H9 (cell line): ENCODE data around the gene RAB17. TPM values are rescaled to one million over a fixed set of nuclear protein-coding genes. Genes with fewer than 3 reads are reported as not detected.

Experiments
- DNase-seq: peaks from one replicate; pipeline ENCODE4 v3.0.0-alpha.2; 2017
- H2AFZ ChIP-seq: one replicate; pipeline ENCODE4 v1.6.1; 2013; ENCODE audit warnings: mild to moderate bottlenecking, low read length, control low read depth, moderate library complexity
- H2AK5ac ChIP-seq: 2 replicates; pipeline ENCODE4 v1.6.1; 2013; ENCODE audit warnings: low read length, control low read depth, mixed read lengths; ENCODE audit not compliant: insufficient read length
- H2BK120ac ChIP-seq: one replicate; pipeline ENCODE4 v1.6.1; 2013; ENCODE audit warnings: low read depth, mild to moderate bottlenecking, low read length, control low read depth, inconsistent platforms; ENCODE audit not compliant: poor library complexity, severe bottlenecking
- H2BK12ac ChIP-seq: 2 replicates; pipeline ENCODE4 v1.6.1; 2013; ENCODE audit warnings: low read length, control low read depth, mixed read lengths, low read depth; ENCODE audit not compliant: insufficient read length
- H2BK15ac ChIP-seq: 2 replicates; pipeline ENCODE4 v1.6.1; 2013; ENCODE audit warnings: low read depth, low read length, control low read depth
- H2BK20ac ChIP-seq: one replicate; pipeline ENCODE4 v1.6.1; 2013; ENCODE audit warnings: low read depth, mild to moderate bottlenecking, low read length, control low read depth, inconsistent platforms; ENCODE audit not compliant: poor library complexity, severe bottlenecking
- H2BK5ac ChIP-seq: 2 replicates; pipeline ENCODE4 v1.6.1; 2013; ENCODE audit warnings: low read length, control low read depth, mixed read lengths; ENCODE audit not compliant: insufficient read length
- H3K14ac ChIP-seq: 2 replicates; pipeline ENCODE4 v1.6.1; 2013; ENCODE audit warnings: low read length, control low read depth; ENCODE audit not compliant: insufficient read depth
- H3K18ac ChIP-seq: 2 replicates; pipeline ENCODE4 v1.6.1; 2013; ENCODE audit warnings: low read depth, mild to moderate bottlenecking, mixed read lengths, low read length, control low read depth; ENCODE audit not compliant: insufficient read length
- H3K23ac ChIP-seq: 2 replicates; pipeline ENCODE4 v1.6.1; 2013; ENCODE audit warnings: low read length, control low read depth, mixed read lengths, low read depth; ENCODE audit not compliant: insufficient read length
- H3K23me2 ChIP-seq: 2 replicates; pipeline ENCODE4 v1.6.1; 2013; ENCODE audit warnings: low read depth, mild to moderate bottlenecking, mixed read lengths, low read length, control low read depth; ENCODE audit not compliant: insufficient read length, poor library complexity, severe bottlenecking
- H3K27ac ChIP-seq: 2 replicates; pipeline ENCODE4 v1.5.1; 2013; ENCODE audit warnings: low read length, control low read depth, mixed read lengths, low read depth; ENCODE audit not compliant: insufficient read length
- H3K27me3 ChIP-seq: 2 replicates; pipeline ENCODE4 v1.6.1; 2013; ENCODE audit warnings: low read length, control low read depth, inconsistent platforms; ENCODE audit not compliant: insufficient read depth
- H3K4ac ChIP-seq: 2 replicates; pipeline ENCODE4 v1.6.1; 2013; ENCODE audit warnings: low read depth, mild to moderate bottlenecking, control low read depth, inconsistent platforms, low read length, moderate library complexity
- H3K4me1 ChIP-seq: 2 replicates; pipeline ENCODE4 v1.6.1; 2013; ENCODE audit warnings: low read length, control low read depth, inconsistent platforms; ENCODE audit not compliant: insufficient read depth
- H3K4me2 ChIP-seq: 2 replicates; pipeline ENCODE4 v1.6.1; 2013; ENCODE audit warnings: low read length, control low read depth, mixed read lengths; ENCODE audit not compliant: insufficient read length, insufficient read depth
- H3K56ac ChIP-seq: 2 replicates; pipeline ENCODE4 v1.6.1; 2013; ENCODE audit warnings: low read depth, mild to moderate bottlenecking, mixed read lengths, low read length, control low read depth; ENCODE audit not compliant: insufficient read length
- H3K79me1 ChIP-seq: 2 replicates; pipeline ENCODE4 v1.6.1; 2013; ENCODE audit warnings: low read depth, mild to moderate bottlenecking, moderate library complexity, low read length, control low read depth, inconsistent platforms; ENCODE audit not compliant: insufficient read depth, poor library complexity, severe bottlenecking
- H3K79me2 ChIP-seq: 2 replicates; pipeline ENCODE4 v1.6.1; 2013; ENCODE audit warnings: low read length, control low read depth, inconsistent platforms; ENCODE audit not compliant: insufficient read depth
- H3K9ac ChIP-seq: 2 replicates; pipeline ENCODE4 v1.6.1; 2013; ENCODE audit warnings: low read length, control low read depth, mixed read lengths; ENCODE audit not compliant: insufficient read length; ENCODE audit errors: extremely low read depth
- H3K9me3 ChIP-seq: one replicate; pipeline ENCODE4 v1.6.1; 2013; ENCODE audit warnings: low read depth, low read length, inconsistent platforms; ENCODE audit not compliant: control insufficient read depth
- H3T11ph ChIP-seq: one replicate; pipeline ENCODE4 v1.6.1; 2013; ENCODE audit warnings: mild to moderate bottlenecking, low read length, control low read depth, inconsistent platforms
- H4K20me1 ChIP-seq: one replicate; pipeline ENCODE4 v1.6.1; 2013; ENCODE audit not compliant: control insufficient read depth, insufficient read length, insufficient read depth
- H4K5ac ChIP-seq: 2 replicates; pipeline ENCODE4 v1.6.1; 2013; ENCODE audit warnings: low read depth, mild to moderate bottlenecking, mixed read lengths, low read length, control low read depth; ENCODE audit not compliant: insufficient read length
- H4K8ac ChIP-seq: replicated peaks from 2 replicates; pipeline ENCODE4 v1.6.1; 2013; ENCODE audit warnings: low read length, control low read depth, mixed read lengths, low read depth; ENCODE audit not compliant: insufficient read length
- H4K91ac ChIP-seq: 2 replicates; pipeline ENCODE4 v1.6.1; 2013; ENCODE audit warnings: low read depth, mild to moderate bottlenecking, moderate library complexity, mixed read lengths, low read length, control low read depth; ENCODE audit not compliant: insufficient read length
- H3K27ac Mint-ChIP-seq, 3 experiments: 2 replicates in 2 of 3; 3 replicates in 1 of 3; pipeline ENCODE4 v1.8.0; 2020 to 2021; ENCODE audit warnings: mixed read lengths in 3 of 3, mild to moderate bottlenecking in 1 of 3, moderate library complexity in 1 of 3
- H3K27me3 Mint-ChIP-seq: 2 replicates; pipeline ENCODE4 v1.8.0; 2021; ENCODE audit warnings: low read depth, mild to moderate bottlenecking, moderate library complexity, mixed read lengths
- H3K36me3 Mint-ChIP-seq, 3 experiments: 2 replicates in 2 of 3; 3 replicates in 1 of 3; pipeline ENCODE4 v1.8.0; 2020 to 2021; ENCODE audit warnings: low read depth in 3 of 3, mixed read lengths in 3 of 3; ENCODE audit not compliant: insufficient read depth in 1 of 3
- H3K4me1 Mint-ChIP-seq, 2 experiments: 2 replicates each; pipeline ENCODE4 v1.8.0; 2020; ENCODE audit warnings: mixed read lengths in 2 of 2
- H3K4me3 Mint-ChIP-seq, 2 experiments: 2 replicates in 1 of 2; 3 replicates in 1 of 2; pipeline ENCODE4 v1.8.0; 2020 to 2021; ENCODE audit warnings: mild to moderate bottlenecking in 2 of 2, mixed read lengths in 2 of 2, moderate library complexity in 1 of 2
- H3K9me3 Mint-ChIP-seq, 2 experiments: 2 replicates in 1 of 2; 3 replicates in 1 of 2; pipeline ENCODE4 v1.8.0; 2020; ENCODE audit warnings: mild to moderate bottlenecking in 2 of 2, mixed read lengths in 2 of 2, moderate library complexity in 1 of 2
- CTCF ChIP-seq: fragments of 200-600 bp; sonication (generic); conservative IDR thresholded peaks from 3 replicates; pipeline ENCODE4 v1.8.0; 2021; ENCODE audit warnings: antibody characterized with exemption, mild to moderate bottlenecking
- WGBS: extraction: QIAGEN DNeasy Blood & Tissue Kit; methylation state at CpG from one replicate; pipeline ENCODE4 v1.1.7; 2013; ENCODE audit warnings: missing lambda C conversion rate, low lambda C conversion rate, mixed read lengths; ENCODE audit not compliant: insufficient read length; ENCODE audit errors: extremely low coverage; 5-methylcytosine and 5-hydroxymethylcytosine counted together
- total RNA-seq: library from RNA; stranded (reverse); gene quantifications from 2 replicates; pipeline ENCODE4 v1.2.1, GENCODE V29; 2021

Gene RAB17
- total RNA-seq, 1 experiment from 2014 or later, result 31.9 TPM

DNA sequence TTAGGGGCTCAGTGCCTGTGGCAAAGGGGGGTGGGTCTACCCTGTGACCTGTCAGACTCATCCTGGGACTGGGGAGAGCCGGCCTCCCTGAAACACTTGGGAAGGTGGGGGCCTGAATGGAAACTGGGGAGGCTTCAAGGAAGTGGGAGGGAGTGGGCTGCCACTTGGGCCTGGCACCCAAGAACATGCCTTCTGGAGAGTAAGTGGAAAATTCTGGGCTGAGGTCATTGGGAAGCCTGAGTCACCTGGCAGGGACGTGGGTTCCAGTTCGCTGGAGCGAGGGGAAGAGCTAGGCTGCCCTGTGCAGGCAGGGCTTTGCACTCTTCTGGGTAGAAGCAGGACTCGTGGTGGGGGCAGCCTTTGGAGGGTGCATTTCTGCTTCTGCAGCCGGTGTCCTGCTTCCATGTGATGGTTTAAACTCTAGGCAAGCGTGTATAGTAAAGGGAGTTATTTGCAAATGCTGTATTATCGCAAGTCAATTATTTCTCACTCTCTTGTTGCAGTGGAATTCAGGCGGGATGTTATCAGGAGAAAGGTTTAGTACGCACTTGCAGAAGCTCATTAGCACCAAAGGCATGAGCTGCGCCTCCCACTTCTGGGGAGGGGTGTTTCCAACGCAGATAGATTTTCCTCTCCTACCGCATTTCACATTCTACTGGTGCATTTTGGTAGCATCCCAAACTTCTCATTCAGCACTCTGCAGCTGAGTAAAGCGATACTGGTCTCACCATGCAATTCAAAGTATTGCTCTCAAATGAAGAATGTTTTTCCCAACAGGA lies 40.7 kb upstream of the RAB17 start:
- Histone ChIP-seq H3K23me2 (peaks cover 3% of the 10 kb centered on the region), H2BK12ac (no peak overlapping the region), H3K4ac (no peak overlapping the region), H3K4me1 (peaks cover 4% of the 10 kb centered on the region; the same call in 1 of the 2 replicates), H4K20me1 (no peaks in the 10 kb centered on the region), H2BK20ac (no peak overlapping the region), H3K14ac (no peak overlapping the region), H3K79me2 (peaks cover 2% of the 10 kb centered on the region; the same call in 1 of the 2 replicates), H2BK120ac (no peak overlapping the region), H3T11ph (no peak overlapping the region), H2BK15ac (no peak overlapping the region), H2AFZ (no peak overlapping the region), H4K5ac (no peak overlapping the region), H3K4me2 (no peak overlapping the region), H3K79me1 (no peaks in the 10 kb centered on the region), H3K18ac (no peak overlapping the region), H4K8ac (no peak overlapping the region), H3K9me3 (no peaks in the 10 kb centered on the region), H3K56ac (no peak overlapping the region), H4K91ac (no peak overlapping the region), H3K23ac (no peak overlapping the region), H2BK5ac (no peak overlapping the region), H3K27me3 (peaks cover 3% of the 10 kb centered on the region; the same call in 1 of the 2 replicates), H3K27ac (no peak overlapping the region), H2AK5ac (no peak overlapping the region), H3K9ac (no peak overlapping the region)
- peaks cover 22 to 23% of the 10 kb centered on the region in 2 experiments for H3K4me1 Mint-ChIP-seq
- peak overlapping the region in 1 of 3 experiments; percentile 56; a peak in 2 of 7 replicates for H3K27ac Mint-ChIP-seq
- no peak overlapping the region for H3K4me3 Mint-ChIP-seq
- WGBS, result no CpG with 5 or more reads among the region's 14 CpGs
- peaks cover 10 to 16% of the 10 kb centered on the region in 2 experiments for H3K9me3 Mint-ChIP-seq
- peaks cover 21% of the 10 kb centered on the region for H3K27me3 Mint-ChIP-seq
- no peak for DNase-seq
- no peak for TF ChIP-seq CTCF
- peaks cover 19 to 23% (median 22%) of the 10 kb centered on the region in 3 experiments for H3K36me3 Mint-ChIP-seq
